Ishikawa (cell line): ENCODE data around the gene SYCP2.

ENCODE experiments used
- CEBPB ChIP-seq: IDR thresholded peaks from 2 replicates; pipeline ENCODE4 v1.6.1; 2012
- EP300 ChIP-seq: IDR thresholded peaks from 2 replicates; pipeline ENCODE4 v1.6.1; 2012; ENCODE audit warnings: borderline replicate concordance
- MAX ChIP-seq: IDR thresholded peaks from 2 replicates; pipeline ENCODE4 v1.6.1; 2012
- REST ChIP-seq: IDR thresholded peaks from 2 replicates; pipeline ENCODE4 v1.6.1; 2012; ENCODE audit warnings: low read depth, mild to moderate bottlenecking
- TAF1 ChIP-seq: IDR thresholded peaks from 2 replicates; pipeline ENCODE4 v1.6.1; 2012; ENCODE audit warnings: low read depth, mild to moderate bottlenecking
- TCF12 ChIP-seq: IDR thresholded peaks from 2 replicates; pipeline ENCODE4 v1.6.1; 2012; ENCODE audit warnings: low read depth
- TEAD4 ChIP-seq: IDR thresholded peaks from 2 replicates; pipeline ENCODE4 v1.6.1; 2012
- USF1 ChIP-seq: IDR thresholded peaks from 2 replicates; pipeline ENCODE4 v1.6.1; 2012
- YY1 ChIP-seq: IDR thresholded peaks from 2 replicates; pipeline ENCODE4 v1.6.1; 2012; ENCODE audit warnings: low read depth

- TF ChIP-seq REST (no peak), YY1 (no peak), TAF1 (no peak), USF1 (no peak), TCF12 (no peak), CEBPB (no peak), EP300 (no peak), TEAD4 (no peak), MAX (no peak)
These were observed 45.4 kb downstream of the SYCP2 start for GRCh38 chr20:59888050-59888449.
